Ishikawa (cell line): Measurements from ENCODE around the gene TUBGCP6.

Experiments
- NFIC ChIP-seq: IDR thresholded peaks from 2 replicates; pipeline ENCODE4 v1.6.1; 2012
- RAD21 ChIP-seq: IDR thresholded peaks from 2 replicates; pipeline ENCODE4 v1.6.1; 2012; ENCODE audit warnings: low read depth
- YY1 ChIP-seq: IDR thresholded peaks from 2 replicates; pipeline ENCODE4 v1.6.1; 2012; ENCODE audit warnings: low read depth
- ZBTB7A ChIP-seq: IDR thresholded peaks from 2 replicates; pipeline ENCODE4 v1.6.1; 2012; ENCODE audit warnings: low read depth
- TF ChIP-seq, protein P1 (sequence below): IDR thresholded peaks from 2 replicates; pipeline ENCODE4 v1.6.1; 2012

DNA sequence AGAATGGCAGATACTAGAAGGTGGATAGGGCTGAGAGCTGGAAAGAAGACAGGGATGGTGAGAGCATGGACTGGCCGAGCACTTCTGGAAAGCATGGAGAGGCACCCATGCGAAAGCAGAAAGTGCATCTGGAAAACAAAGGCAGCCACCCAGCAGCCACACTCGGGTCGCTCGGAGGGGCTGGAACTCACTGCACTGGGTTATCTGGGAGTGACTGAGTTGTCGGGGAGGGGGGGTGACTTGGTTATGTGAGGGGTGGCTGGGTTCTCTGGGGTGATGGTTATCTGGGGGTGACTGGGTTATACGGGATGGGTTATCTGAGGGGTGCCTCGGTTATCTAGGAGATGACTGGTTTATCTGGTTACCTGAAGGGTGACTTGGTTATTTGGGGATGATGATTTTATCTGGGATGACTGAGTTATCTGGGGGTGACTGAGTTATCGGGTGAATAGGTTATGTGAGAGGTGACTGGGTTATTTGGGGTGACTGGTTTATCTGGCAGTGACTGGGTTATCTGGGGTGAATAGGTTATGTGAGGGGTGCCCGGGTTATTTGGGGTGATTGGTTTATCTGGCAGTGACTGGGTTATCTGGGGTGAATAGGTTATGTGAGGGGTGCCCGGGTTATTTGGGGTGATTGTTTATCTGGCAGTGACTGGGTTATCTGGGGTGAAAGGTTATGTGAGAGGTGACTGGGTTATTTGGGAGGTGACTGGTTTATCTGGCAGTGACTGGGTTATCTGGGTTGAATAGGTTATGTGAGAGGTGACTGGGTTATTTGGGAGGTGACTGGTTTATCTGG lies 76.9 kb downstream of the TUBGCP6 start:
- TF ChIP-seq RAD21 (no peak), NFIC (no peak), YY1 (no peak), ZBTB7A (no peak)
- TF ChIP-seq, protein P1, sequence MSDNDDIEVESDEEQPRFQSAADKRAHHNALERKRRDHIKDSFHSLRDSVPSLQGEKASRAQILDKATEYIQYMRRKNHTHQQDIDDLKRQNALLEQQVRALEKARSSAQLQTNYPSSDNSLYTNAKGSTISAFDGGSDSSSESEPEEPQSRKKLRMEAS, result no peak
